Activated naive CD8-positive, alpha-beta T cell treated with anti-CD3 and anti-CD28 coated beads, Interleukin-2, amount 50 U/mL, for 24 hours (primary cell): Measurements from ENCODE around the gene KRTAP12-3.
"Not testable (repeated sequence)": the region's sequence is repeated elsewhere in the genome, so short reads cannot be mapped to it uniquely, and the experiment has no call there.

Experiments used
- ATAC-seq: fragments of 150-1000 bp; cut with Tn5 transposase; one replicate; pipeline ENCODE4 v1.10.0; 2021
- DNase-seq: peaks from one replicate; pipeline ENCODE4 v3.0.0; 2021
- H3K27ac Mint-ChIP-seq: one replicate; pipeline ENCODE4 v1.8.0; 2021; ENCODE audit warnings: mild to moderate bottlenecking, mixed read lengths
- H3K27me3 Mint-ChIP-seq: one replicate; pipeline ENCODE4 v1.8.0; 2021; ENCODE audit warnings: mixed read lengths
- H3K36me3 Mint-ChIP-seq: one replicate; pipeline ENCODE4 v1.8.0; 2021; ENCODE audit warnings: low read depth, mixed read lengths
- H3K4me1 Mint-ChIP-seq: one replicate; pipeline ENCODE4 v1.8.0; 2021; ENCODE audit warnings: mixed read lengths
- H3K4me3 Mint-ChIP-seq: one replicate; pipeline ENCODE4 v1.8.0; 2021; ENCODE audit warnings: mild to moderate bottlenecking, moderate library complexity, mixed read lengths
- H3K9me3 Mint-ChIP-seq: one replicate; pipeline ENCODE4 v1.8.0; 2021; ENCODE audit warnings: mixed read lengths

KRTAP12-3 gene

DNA sequence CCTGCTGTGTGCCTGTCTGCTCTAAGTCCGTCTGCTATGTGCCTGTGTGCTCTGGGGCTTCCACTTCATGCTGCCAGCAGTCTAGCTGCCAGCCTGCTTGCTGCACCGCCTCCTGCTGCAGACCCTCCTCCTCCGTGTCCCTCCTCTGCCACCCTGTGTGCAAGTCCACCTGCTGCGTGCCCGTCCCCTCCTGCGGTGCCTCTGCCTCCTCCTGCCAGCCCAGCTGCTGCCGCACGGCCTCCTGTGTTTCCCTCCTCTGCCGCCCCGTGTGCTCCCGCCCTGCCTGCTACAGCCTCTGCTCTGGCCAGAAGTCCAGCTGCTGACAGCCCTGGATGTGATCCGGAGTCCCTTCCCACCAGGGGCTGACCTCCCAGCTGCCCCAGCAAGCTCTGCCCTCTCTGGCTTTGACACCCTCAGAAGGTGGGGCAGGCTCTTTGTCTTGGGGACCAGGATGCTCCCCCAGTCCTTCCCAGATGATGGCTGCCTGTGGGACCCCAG is 19.8 kb upstream of the KRTAP12-3 start:
- ATAC-seq, H3K27me3 Mint-ChIP-seq, H3K4me1 Mint-ChIP-seq, H3K36me3 Mint-ChIP-seq, H3K4me3 Mint-ChIP-seq, DNase-seq, H3K27ac Mint-ChIP-seq: not testable (repeated sequence)
- H3K9me3 Mint-ChIP-seq: peaks cover 29% of the 10 kb centered on the region

DNA sequence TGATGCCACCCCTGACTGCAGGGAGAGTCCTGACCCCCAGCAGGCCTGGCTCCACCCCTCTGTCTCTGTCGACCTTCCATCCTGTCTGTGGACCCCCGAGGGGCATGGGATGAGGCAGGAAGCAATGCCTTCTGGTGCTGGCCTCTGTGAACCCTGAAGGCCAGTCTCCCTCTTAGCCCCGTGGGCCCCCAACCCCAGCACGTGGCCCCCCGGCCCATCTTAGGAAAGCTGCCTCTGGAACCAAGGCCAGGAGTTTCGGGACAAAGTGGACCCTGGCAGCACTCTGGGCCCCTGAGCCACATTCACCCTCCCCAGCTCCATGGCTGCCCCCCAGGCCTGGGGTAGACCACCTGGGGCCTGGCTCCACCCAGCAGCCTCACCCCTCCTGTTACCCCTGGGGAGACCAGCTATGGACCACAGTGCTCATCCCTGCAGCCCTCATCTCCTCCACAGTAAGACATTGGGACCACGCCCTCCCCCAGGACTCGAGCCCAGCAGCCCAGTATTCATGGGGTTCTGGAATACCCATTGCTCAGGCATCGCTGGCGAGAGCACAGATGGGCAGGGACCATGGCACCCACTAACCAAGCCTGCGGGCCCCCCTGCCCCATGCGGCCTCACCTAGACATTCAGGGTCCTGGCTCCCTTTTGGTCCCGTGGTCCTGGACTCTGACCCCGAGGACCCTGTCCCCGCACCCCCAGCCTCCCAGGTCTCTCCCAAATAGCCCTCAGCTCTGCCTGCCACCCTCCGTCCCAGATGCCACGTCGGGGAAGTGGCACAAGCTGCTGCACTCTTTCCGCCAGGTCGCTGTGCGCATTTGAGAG is 19.0 kb upstream of the KRTAP12-3 start:
- not testable (repeated sequence) for H3K4me3 Mint-ChIP-seq

DNA sequence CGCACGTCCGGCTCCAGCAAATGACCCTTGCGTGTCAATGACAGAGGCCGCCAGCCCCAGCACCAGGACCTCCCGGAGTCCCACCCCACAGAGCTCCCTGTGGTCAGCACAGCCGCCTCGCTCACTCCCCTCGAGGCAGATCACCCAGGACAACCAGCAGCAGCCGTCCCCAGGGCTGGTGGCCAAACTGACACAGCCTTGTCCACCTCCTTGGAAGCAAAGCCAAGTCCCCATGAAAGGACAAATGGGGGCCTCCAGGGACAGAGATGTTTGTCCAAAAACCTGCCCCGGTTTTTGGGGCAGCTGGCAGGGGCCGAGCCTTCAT is 18.4 kb upstream of the KRTAP12-3 start:
- Mint-ChIP-seq H3K9me3 (peaks cover 34% of the 10 kb centered on the region), H3K4me3 (no peak overlapping the region), H3K27ac (no peak overlapping the region), H3K27me3 (no peaks in the 10 kb centered on the region), H3K4me1 (no peaks in the 10 kb centered on the region), H3K36me3 (peaks cover 10% of the 10 kb centered on the region)
- no peak for ATAC-seq
- no peak for DNase-seq

More for the DNA sequence above, 19.0 kb upstream of the KRTAP12-3 start:
- not testable (repeated sequence) for ATAC-seq, H3K36me3 Mint-ChIP-seq, H3K27me3 Mint-ChIP-seq, H3K4me1 Mint-ChIP-seq, DNase-seq, H3K27ac Mint-ChIP-seq
- H3K9me3 Mint-ChIP-seq: peaks cover 30% of the 10 kb centered on the region

DNA sequence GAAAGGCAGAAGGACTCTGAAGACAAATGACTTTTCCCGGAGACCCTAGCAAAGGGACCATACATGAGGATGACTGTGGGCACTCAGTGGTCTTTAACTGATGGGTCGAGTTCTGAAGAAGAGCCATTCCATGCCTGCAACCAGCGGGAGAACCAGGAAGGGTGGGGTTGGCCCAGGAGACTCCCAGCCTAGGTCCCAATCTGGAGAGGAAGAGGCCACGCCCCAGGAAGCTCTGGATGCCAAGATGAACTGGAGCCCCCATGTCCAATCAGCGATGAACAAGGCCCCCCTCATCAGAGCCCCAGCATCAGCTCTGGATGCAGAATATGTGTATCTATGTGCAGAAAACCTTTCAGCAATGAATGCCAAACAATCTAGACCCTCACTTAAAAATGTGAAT is 17.0 kb upstream of the KRTAP12-3 start:
- peaks cover 38% of the 10 kb centered on the region for H3K9me3 Mint-ChIP-seq
- DNase-seq: no peak
- no peaks in the 10 kb centered on the region for H3K27me3 Mint-ChIP-seq
- ATAC-seq: no peak
- H3K4me1 Mint-ChIP-seq: no peaks in the 10 kb centered on the region
- no peak overlapping the region for H3K4me3 Mint-ChIP-seq
- peaks cover 17% of the 10 kb centered on the region for H3K36me3 Mint-ChIP-seq
- no peak overlapping the region for H3K27ac Mint-ChIP-seq

GRCh38 chr21:44643741-44644310 is 13.9 kb upstream of the KRTAP12-3 start:
- Mint-ChIP-seq H3K27ac (no peak overlapping the region), H3K4me1 (no peaks in the 10 kb centered on the region), H3K27me3 (no peaks in the 10 kb centered on the region), H3K4me3 (no peak overlapping the region), H3K36me3 (peaks cover 17% of the 10 kb centered on the region), H3K9me3 (peaks cover 38% of the 10 kb centered on the region)
- ATAC-seq (no peak), DNase-seq (no peak)

GRCh38 chr21:44644878-44645277 is 12.9 kb upstream of the KRTAP12-3 start:
- ATAC-seq (no peak), DNase-seq (no peak)
- H3K27ac Mint-ChIP-seq: no peak overlapping the region
- H3K4me1 Mint-ChIP-seq: no peaks in the 10 kb centered on the region
- H3K36me3 Mint-ChIP-seq: peaks cover 17% of the 10 kb centered on the region
- no peaks in the 10 kb centered on the region for H3K27me3 Mint-ChIP-seq
- no peak overlapping the region for H3K4me3 Mint-ChIP-seq
- peaks cover 38% of the 10 kb centered on the region for H3K9me3 Mint-ChIP-seq

- Mint-ChIP-seq H3K9me3 (peaks cover 30% of the 10 kb centered on the region), H3K36me3 (peaks cover 17% of the 10 kb centered on the region)
- not testable (repeated sequence) for ATAC-seq, H3K27ac Mint-ChIP-seq, DNase-seq, H3K27me3 Mint-ChIP-seq, H3K4me3 Mint-ChIP-seq, H3K4me1 Mint-ChIP-seq
Measured at GRCh38 chr21:44646366-44647221, 11.1 kb upstream of the KRTAP12-3 start, which contains the start of gene KRTAP10-11. KRTAP10-11 (plus strand) TSS chr21:44646414; CDS start chr21:44646459, 45 bp downstream.

- no peak for ATAC-seq
- Mint-ChIP-seq H3K4me3 (no peak overlapping the region), H3K36me3 (peaks cover 17% of the 10 kb centered on the region), H3K27ac (no peak overlapping the region), H3K9me3 (peaks cover 27% of the 10 kb centered on the region), H3K4me1 (no peaks in the 10 kb centered on the region), H3K27me3 (no peaks in the 10 kb centered on the region)
- no peak for DNase-seq
Measured at GRCh38 chr21:44647222-44647552, 10.5 kb upstream of the KRTAP12-3 start.

- no peak overlapping the region for H3K27ac Mint-ChIP-seq
- peaks cover 15% of the 10 kb centered on the region for H3K9me3 Mint-ChIP-seq
- H3K4me3 Mint-ChIP-seq: no peak overlapping the region
- H3K27me3 Mint-ChIP-seq: no peaks in the 10 kb centered on the region
- DNase-seq (no peak), ATAC-seq (no peak)
- peaks cover 12% of the 10 kb centered on the region for H3K36me3 Mint-ChIP-seq
- H3K4me1 Mint-ChIP-seq: peaks cover 3% of the 10 kb centered on the region
Measured at GRCh38 chr21:44648557-44649311, 9.0 kb upstream of the KRTAP12-3 start.

GRCh38 chr21:44649521-44650100 is 8.1 kb upstream of the KRTAP12-3 start:
- H3K4me1 Mint-ChIP-seq: peaks cover 11% of the 10 kb centered on the region
- H3K9me3 Mint-ChIP-seq: peaks cover 6% of the 10 kb centered on the region
- no peaks in the 10 kb centered on the region for H3K27me3 Mint-ChIP-seq
- no peak for ATAC-seq
- peaks cover 6% of the 10 kb centered on the region for H3K36me3 Mint-ChIP-seq
- H3K27ac Mint-ChIP-seq: no peak overlapping the region
- no peak for DNase-seq
- H3K4me3 Mint-ChIP-seq: no peak overlapping the region

DNA sequence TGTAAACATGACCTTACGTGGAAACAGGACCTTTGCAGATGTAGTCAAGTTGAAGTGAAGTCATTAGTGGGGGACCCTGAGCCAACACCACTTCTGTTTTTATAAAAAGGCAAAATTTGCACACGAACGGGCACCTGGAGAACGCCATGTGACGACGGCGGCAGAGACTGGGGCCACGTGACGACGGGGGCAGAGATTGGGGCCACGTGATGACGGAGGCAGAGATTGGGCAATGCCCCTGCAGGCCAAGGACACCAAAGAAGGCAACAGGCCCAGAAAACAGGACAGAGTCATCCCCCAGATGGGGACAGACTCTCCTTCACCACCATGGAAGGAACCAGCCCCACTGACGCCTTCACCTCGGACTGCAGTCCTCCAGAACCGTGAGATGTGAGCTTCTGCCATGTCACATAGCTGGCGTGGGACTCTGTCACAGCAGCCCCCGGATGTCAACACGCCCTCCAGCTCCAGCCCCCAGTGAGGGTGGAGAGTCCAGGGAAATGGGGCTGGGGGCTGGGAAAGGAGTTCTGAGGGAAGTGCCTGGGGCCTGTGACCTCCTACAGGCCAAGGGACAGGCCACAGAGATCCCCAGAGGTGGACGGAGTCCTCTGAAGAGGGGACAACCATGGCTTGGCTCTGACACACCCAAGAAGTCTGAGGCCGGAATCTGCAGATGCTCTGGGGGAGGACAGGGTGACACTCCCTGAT is 7.3 kb upstream of the KRTAP12-3 start:
- no peak overlapping the region for H3K27ac Mint-ChIP-seq
- H3K4me3 Mint-ChIP-seq: no peak overlapping the region
- H3K4me1 Mint-ChIP-seq: peaks cover 18% of the 10 kb centered on the region
- no peaks in the 10 kb centered on the region for H3K27me3 Mint-ChIP-seq
- peaks cover 2% of the 10 kb centered on the region for H3K36me3 Mint-ChIP-seq
- no peak for ATAC-seq
- DNase-seq: no peak
- no peaks in the 10 kb centered on the region for H3K9me3 Mint-ChIP-seq

DNA sequence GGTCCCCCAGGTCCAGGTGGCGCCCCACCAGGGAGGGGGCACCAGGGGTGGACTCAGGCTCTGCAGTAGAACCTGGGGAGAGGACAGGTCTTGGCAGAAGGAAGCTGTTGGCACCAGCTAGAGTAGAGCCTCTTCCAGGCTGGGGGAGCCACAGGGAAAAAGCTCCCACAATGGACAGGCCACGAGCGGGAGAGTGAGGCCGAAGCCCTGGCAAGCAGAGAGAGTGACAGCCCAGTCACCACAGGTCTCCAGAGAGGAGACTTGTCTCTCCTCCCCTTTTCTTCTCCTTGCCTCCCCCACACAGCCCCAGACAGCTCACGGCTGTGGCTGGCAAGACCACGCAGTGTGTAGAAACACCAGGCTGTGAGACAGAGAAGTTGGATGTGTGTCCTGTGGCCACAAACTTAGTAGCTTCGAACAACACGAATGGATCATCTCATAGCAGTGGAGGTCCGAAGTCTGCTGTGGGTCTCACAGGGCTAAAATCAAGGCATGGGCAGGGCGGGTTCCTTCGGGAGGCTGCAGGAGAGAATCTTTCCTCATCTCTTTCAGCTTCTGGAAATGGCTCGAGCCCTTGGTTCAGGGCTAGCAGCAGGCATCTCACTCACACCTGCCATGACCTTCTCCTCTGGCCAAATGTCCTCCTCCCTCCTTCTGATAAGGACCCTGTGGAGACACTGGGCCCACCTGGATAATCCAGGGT is 6.6 kb upstream of the KRTAP12-3 start:
- Mint-ChIP-seq H3K4me1 (peaks cover 18% of the 10 kb centered on the region), H3K27me3 (no peaks in the 10 kb centered on the region), H3K9me3 (peaks cover 4% of the 10 kb centered on the region), H3K27ac (no peak overlapping the region), H3K36me3 (no peaks in the 10 kb centered on the region), H3K4me3 (no peak overlapping the region)
- DNase-seq (no peak), ATAC-seq (no peak)

DNA sequence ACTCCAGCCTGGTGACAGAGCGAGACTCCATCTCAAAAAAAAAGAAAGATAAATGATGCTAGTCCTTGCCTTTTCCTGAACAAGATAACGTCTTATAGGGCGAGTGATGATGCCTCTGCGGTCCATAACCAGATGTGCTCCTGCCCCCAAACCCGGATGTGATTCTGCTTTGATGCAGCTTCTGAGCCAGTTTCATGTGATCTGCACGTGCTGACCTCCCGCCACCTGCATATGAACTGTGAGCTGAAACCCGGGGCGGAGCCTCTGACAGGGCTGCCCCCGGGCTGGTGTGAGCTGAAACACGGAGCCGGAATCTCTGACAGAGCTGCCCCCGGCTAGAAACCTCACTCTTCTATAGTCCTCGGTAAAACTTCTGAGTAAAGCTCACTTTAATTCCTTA is 4.6 kb upstream of the KRTAP12-3 start:
- Mint-ChIP-seq H3K9me3 (peaks cover 17% of the 10 kb centered on the region), H3K27ac (no peak overlapping the region), H3K27me3 (no peaks in the 10 kb centered on the region), H3K4me1 (peaks cover 37% of the 10 kb centered on the region), H3K4me3 (no peak overlapping the region), H3K36me3 (peaks cover 6% of the 10 kb centered on the region)
- no peak for DNase-seq
- ATAC-seq: no peak
